NCI-H226 (cell line): ENCODE measurements around the gene KRI1.

Source experiments
- DNase-seq: peaks from one replicate; pipeline ENCODE4 v3.0.0-alpha.2; 2015

The KRI1 gene

DNA sequence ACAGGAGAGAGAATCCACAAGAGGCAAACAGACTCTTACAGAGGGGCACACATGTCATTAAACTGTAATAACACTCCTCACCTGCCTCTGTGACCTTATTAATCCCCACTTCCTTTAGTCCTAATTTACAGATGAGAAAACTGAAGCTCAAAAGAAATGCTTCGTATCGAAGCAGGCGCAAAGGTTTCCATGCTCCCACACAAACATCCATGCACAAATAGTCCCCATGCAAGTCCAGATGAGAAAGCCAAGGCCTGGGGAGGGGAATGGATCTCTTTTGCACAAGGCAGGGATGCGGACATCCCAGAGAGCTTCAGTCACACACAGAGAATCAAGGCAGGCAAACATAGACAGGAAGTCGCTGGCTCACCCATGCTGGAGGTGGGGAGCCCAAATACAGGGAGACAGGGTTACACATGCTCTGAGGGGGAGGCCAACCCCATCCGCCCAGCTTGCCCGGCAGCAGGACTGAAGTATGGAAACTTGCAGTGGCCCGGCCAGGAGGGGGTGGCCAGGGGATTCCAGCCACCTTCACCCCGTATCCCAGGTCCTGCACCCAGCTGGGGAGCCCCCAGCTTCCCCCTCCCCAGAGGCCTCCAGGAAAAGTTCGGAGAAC is 49.0 kb downstream of the KRI1 start:
- peak; percentile 5 for DNase-seq

DNA sequence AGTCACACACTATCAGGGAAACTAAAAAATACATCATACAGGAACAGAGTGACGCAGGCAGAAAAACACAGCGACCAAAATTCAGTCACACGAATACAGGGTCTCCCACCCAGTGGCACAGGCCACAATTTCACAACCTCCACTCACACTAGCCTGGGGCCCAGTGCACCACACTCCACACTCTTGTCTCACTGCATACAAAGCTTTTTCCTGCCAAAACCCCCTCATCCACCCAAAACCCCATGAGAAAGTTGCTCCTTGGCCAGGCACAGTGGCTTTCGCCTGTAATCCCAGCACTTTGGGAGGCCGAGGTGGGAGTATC is 49.8 kb downstream of the KRI1 start:
- no peak for DNase-seq

DNA sequence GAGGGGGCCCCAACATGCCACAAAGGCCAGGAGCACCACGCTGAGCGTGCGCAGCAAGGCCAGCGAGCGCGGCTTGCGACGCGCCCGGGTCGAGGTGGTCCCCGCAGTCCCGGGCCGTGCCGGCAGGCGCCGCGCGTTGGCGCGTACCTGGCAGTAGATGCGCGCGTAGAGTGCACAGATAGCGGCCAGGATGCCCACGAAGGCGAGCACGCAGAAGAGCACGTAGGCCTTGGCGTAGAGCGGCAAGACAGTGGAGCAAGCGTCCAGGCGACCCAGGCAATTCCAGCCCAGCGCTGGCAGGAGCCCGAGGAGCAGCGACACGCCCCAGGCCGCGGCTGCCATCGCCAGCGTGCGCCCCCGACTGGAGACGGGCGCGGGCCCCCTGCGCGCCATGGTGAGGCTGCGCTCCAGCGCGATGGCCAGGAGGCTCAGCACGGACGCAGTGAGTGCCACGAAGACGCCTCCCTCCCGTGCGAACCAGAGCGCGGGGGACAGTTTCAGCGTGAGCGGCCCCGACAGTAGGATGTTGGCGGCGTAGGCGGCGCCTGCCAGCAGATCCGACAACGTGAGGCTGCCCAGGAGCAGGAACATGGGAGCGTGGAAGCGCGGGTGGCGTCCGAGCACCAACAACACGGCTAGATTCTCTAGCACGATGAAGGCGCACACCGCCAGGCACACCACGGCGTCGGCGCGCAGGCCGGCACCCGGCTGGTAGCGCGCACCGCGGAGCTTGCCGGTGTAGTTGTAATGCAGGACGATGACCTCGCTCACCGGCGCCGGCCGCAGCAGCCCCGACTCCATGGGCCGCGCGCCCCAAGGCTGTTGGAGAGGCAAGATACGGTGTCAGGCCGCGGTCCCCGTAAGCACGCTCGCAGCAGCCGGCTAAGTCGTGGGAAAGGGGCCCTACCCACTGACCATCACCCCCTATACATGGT is 51.3 kb downstream of the KRI1 start:
- DNase-seq: no peak

DNA sequence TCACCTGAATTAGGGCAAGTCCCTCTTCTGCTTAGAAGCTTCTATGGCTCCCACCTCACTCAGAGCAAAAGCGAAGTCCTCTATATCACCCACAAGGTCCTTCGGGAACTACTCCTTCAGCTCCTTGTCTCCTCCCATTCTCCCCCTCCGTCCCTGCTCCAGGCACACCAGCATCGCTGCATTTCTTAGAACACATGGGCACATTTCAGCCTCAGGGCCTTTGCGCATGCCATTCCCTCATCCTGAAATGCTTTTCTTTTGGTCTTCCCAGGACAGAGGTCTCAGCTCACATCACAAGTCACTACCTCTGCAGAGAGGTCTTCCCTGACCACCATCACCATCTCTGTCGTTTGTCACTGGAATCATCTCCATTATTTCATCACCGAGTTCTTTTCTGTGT is 52.6 kb downstream of the KRI1 start:
- DNase-seq: no peak

DNA sequence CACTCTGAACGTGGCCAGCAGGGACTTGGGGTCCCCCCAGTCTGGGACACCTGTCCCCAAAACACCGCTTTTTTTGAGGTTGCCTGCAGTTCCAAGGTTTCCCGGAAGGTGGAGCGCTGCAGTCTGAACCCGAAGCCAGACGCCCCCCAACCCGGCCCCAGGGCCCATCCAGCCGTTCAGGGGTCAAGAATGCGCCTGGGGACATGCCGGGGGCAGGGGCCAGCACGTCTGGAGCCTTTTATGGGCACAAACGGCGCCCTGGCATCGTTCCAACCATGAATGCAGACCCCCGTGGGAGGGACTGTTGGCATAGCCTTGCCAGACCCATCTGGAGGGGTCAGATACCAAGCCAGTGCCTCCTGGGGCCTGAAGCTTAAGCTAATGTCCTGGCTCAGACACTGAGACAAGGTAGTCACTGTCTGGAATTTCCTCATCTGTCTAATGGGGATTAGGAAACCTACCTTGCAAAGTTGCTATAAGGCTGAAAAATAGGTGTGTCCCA is 55.5 kb downstream of the KRI1 start:
- DNase-seq: peak; percentile 20

DNA sequence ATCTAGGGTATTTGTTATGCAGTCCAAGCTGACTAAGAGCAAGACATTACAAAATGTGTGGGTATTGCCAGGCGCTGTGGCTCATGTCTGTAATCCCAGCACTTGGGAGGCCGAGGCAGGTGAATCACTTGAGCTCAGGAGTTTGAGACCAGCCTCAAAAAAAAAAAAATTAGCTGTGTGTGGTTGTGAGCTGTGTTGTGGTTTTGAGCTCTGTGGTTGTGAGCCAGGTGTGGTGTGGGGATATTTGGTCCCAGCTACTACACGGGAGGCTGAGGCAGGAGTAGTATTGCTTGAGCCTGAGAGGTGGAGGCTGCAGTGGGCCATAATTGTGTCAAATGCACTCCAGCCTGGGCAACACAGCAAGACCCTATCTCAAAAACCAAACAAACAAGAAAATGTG is 57.1 kb downstream of the KRI1 start:
- no peak for DNase-seq

DNA sequence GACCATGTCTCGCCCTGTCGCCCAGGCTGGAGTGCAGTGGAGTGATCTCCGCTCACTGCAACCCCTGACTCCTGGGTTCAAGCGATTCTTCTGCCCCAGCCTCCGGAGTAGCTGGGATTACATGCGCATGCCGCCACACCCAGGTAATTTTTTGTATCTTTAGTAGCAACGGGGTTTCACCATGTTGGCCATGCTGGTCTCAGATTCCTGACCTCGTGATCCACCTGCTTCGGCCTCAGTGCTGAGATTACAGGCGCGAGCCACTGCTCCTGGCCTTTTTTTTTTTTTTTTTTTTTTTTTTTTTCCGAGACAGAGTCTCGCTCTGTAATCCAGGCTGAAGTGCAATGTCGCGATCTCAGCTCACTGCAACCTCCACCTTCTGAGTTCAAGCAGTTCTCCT is 57.8 kb downstream of the KRI1 start:
- DNase-seq: no peak

DNA sequence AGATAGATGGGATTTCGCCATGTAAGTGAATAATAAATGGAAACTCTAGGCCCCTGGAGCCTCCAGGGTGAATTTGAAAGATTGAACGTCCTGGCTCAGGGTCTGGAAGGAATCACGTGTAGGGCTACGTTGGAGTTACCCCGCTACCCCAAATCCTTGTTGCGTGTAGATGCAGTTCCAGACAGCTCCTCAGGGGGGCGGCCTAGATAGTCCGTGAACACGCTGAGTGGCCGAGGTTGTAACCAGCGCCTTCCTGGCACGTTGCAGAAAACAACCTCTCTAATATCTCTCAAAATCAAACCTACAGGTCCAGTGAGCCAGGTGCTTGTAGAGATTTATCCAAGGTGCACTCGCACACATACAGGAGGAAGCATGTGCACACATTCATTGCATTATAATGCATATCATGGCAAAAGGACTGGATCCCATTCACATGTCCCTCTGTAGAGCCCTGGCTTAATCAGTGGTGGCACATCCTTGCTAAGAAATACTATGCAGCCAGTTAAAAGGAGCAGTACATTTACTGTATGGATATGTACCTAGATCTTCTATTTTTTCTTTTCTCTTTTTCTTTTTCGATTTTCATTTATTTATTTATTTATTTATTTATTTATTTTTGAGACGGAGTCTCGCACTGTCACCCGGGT is 60.1 kb downstream of the KRI1 start:
- DNase-seq: peak; percentile 35
